Neural cell (in vitro differentiated cells): Measurements from ENCODE around the gene CNPPD1. TPM values are rescaled to one million over a fixed set of nuclear protein-coding genes. Genes with fewer than 3 reads are reported as not detected.

ENCODE experiments used
- H2AFZ ChIP-seq: fragments of 200-600, 300-800 bp; sonication (generic), shearing (Covaris generic); 2 replicates; pipeline ENCODE4 v1.6.0; 2014; ENCODE audit warnings: low read depth, mild to moderate bottlenecking, antibody characterized with exemption, low read length, moderate library complexity
- H3F3A ChIP-seq: fragments of 200-600 bp; shearing (Covaris generic); 2 replicates; pipeline ENCODE4 v1.6.1; 2016; ENCODE audit warnings: mild to moderate bottlenecking, moderate library complexity, mixed read lengths, antibody characterized with exemption, low read length; ENCODE audit not compliant: insufficient read depth, poor library complexity, severe bottlenecking
- H3K27ac ChIP-seq: fragments of 200-600, 300-800 bp; sonication (generic), shearing (Covaris generic); 2 replicates; pipeline ENCODE4 v1.5.1; 2014; ENCODE audit warnings: mild to moderate bottlenecking, low read length, moderate library complexity
- H3K27me3 ChIP-seq: fragments of 300-800, 200-600 bp; sonication (generic), shearing (Covaris generic); 2 replicates; pipeline ENCODE4 v1.6.0; 2014; ENCODE audit warnings: mild to moderate bottlenecking, low read depth, low read length, moderate library complexity; ENCODE audit not compliant: insufficient read depth
- H3K36me3 ChIP-seq: fragments of 300-800, 200-600 bp; sonication (generic), shearing (Covaris generic); 2 replicates; pipeline ENCODE4 v1.5.1; 2014; ENCODE audit warnings: mild to moderate bottlenecking, antibody characterized with exemption, low read length, moderate library complexity; ENCODE audit not compliant: insufficient read depth
- H3K4me2 ChIP-seq: fragments of 300-800, 200-600 bp; sonication (generic), shearing (Covaris generic); 2 replicates; pipeline ENCODE4 v1.6.0; 2014; ENCODE audit warnings: mild to moderate bottlenecking, low read length
- H3K4me3 ChIP-seq: fragments of 300-800, 200-600 bp; sonication (generic), shearing (Covaris generic); 2 replicates; pipeline ENCODE4 v1.5.1; 2014; ENCODE audit warnings: mild to moderate bottlenecking, low read length, moderate library complexity
- H3K79me2 ChIP-seq: fragments of 200-600 bp; shearing (Covaris generic); replicated peaks from 2 replicates; pipeline ENCODE4 v1.6.0; 2014; ENCODE audit warnings: mild to moderate bottlenecking, low read length, moderate library complexity; ENCODE audit not compliant: insufficient read depth
- H3K9ac ChIP-seq: fragments of 300-800, 200-600 bp; sonication (generic), shearing (Covaris generic); 2 replicates; pipeline ENCODE4 v1.6.1; 2016; ENCODE audit warnings: mild to moderate bottlenecking, low read length, mixed read lengths
- H3K9me2 ChIP-seq: fragments of 200-600 bp; shearing (Covaris generic); 2 replicates; pipeline ENCODE4 v1.6.1; 2016; ENCODE audit warnings: mild to moderate bottlenecking, low read length, mixed read lengths; ENCODE audit not compliant: insufficient read depth
- H3K9me3 ChIP-seq: fragments of 200-600, 300-800 bp; sonication (generic), shearing (Covaris generic); 2 replicates; pipeline ENCODE4 v1.6.1; 2016; ENCODE audit warnings: mild to moderate bottlenecking, mixed run types, low read length, moderate library complexity, mixed read lengths
- H4K20me1 ChIP-seq: fragments of 200-600 bp; shearing (Covaris generic); 2 replicates; pipeline ENCODE4 v1.6.1; 2016; ENCODE audit warnings: mild to moderate bottlenecking, mixed run types; ENCODE audit not compliant: insufficient read depth
- EP300 ChIP-seq: fragments of 450-650 bp; conservative IDR thresholded peaks from 2 replicates; pipeline ENCODE4 v1.6.1; 2014; ENCODE audit warnings: antibody characterized with exemption, mild to moderate bottlenecking, moderate library complexity; ENCODE audit not compliant: poor library complexity, severe bottlenecking
- EZH2 ChIP-seq: fragments of 200-600, 300-800 bp; shearing (Covaris generic), sonication (generic); IDR thresholded peaks from 2 replicates; pipeline ENCODE4 v1.6.1; 2014; ENCODE audit warnings: antibody characterized with exemption, low read length, borderline replicate concordance, mild to moderate bottlenecking; ENCODE audit not compliant: insufficient read depth, poor library complexity, severe bottlenecking
- MXI1 ChIP-seq: fragments of 450-650 bp; conservative IDR thresholded peaks from 2 replicates; pipeline ENCODE4 v1.6.1; 2014; ENCODE audit warnings: antibody characterized with exemption, mild to moderate bottlenecking; ENCODE audit not compliant: poor library complexity, severe bottlenecking
- POLR2AphosphoS5 ChIP-seq: IDR thresholded peaks from 2 replicates; pipeline ENCODE4 v1.6.1; 2012
- RAD21 ChIP-seq: fragments of 450-650 bp; conservative IDR thresholded peaks from 2 replicates; pipeline ENCODE4 v1.6.1; 2014; ENCODE audit warnings: antibody characterized with exemption, mild to moderate bottlenecking, moderate library complexity
- SMC3 ChIP-seq: fragments of 450-650 bp; conservative IDR thresholded peaks from 2 replicates; pipeline ENCODE4 v1.6.1; 2014; ENCODE audit warnings: antibody characterized with exemption, mild to moderate bottlenecking, moderate library complexity; ENCODE audit not compliant: poor library complexity
- TAF1 ChIP-seq: IDR thresholded peaks from 2 replicates; pipeline ENCODE4 v1.6.1; 2012; ENCODE audit warnings: low read depth
- polyA plus RNA-seq: library from polyadenylated mRNA; depleted of rRNA; stranded (reverse); fragments of >200 nt; gene quantifications from 2 replicates; pipeline ENCODE4 v1.2.3, GENCODE V29; 2014
- TF ChIP-seq, protein P1 (sequence below): fragments of 450-650 bp; IDR thresholded peaks from 2 replicates; pipeline ENCODE4 v1.5.1; 2014; ENCODE audit warnings: antibody characterized with exemption, mild to moderate bottlenecking, moderate library complexity; ENCODE audit not compliant: poor library complexity, severe bottlenecking
- TF ChIP-seq, protein P2 (sequence below): IDR thresholded peaks from 2 replicates; pipeline ENCODE4 v1.6.1; 2012; ENCODE audit warnings: borderline replicate concordance

The CNPPD1 gene
- polyA plus RNA-seq, 1 donor from 2014 or later, result 89.1 TPM

- no peak overlapping the region for H3K4me3 ChIP-seq
- no peak overlapping the region for H3K27ac ChIP-seq
- no peaks in the 10 kb centered on the region for H3K79me2 ChIP-seq
- H3K9me3 ChIP-seq, result no peaks in the 10 kb centered on the region
- no peak overlapping the region for H3K4me2 ChIP-seq
- TF ChIP-seq SMC3 (no peak), POLR2AphosphoS5 (no peak), MXI1 (no peak), RAD21 (no peak), EZH2 (no peak), EP300 (no peak), TAF1 (no peak)
- TF ChIP-seq, protein P1, sequence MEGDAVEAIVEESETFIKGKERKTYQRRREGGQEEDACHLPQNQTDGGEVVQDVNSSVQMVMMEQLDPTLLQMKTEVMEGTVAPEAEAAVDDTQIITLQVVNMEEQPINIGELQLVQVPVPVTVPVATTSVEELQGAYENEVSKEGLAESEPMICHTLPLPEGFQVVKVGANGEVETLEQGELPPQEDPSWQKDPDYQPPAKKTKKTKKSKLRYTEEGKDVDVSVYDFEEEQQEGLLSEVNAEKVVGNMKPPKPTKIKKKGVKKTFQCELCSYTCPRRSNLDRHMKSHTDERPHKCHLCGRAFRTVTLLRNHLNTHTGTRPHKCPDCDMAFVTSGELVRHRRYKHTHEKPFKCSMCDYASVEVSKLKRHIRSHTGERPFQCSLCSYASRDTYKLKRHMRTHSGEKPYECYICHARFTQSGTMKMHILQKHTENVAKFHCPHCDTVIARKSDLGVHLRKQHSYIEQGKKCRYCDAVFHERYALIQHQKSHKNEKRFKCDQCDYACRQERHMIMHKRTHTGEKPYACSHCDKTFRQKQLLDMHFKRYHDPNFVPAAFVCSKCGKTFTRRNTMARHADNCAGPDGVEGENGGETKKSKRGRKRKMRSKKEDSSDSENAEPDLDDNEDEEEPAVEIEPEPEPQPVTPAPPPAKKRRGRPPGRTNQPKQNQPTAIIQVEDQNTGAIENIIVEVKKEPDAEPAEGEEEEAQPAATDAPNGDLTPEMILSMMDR, result no peak
- TF ChIP-seq, protein P2, sequence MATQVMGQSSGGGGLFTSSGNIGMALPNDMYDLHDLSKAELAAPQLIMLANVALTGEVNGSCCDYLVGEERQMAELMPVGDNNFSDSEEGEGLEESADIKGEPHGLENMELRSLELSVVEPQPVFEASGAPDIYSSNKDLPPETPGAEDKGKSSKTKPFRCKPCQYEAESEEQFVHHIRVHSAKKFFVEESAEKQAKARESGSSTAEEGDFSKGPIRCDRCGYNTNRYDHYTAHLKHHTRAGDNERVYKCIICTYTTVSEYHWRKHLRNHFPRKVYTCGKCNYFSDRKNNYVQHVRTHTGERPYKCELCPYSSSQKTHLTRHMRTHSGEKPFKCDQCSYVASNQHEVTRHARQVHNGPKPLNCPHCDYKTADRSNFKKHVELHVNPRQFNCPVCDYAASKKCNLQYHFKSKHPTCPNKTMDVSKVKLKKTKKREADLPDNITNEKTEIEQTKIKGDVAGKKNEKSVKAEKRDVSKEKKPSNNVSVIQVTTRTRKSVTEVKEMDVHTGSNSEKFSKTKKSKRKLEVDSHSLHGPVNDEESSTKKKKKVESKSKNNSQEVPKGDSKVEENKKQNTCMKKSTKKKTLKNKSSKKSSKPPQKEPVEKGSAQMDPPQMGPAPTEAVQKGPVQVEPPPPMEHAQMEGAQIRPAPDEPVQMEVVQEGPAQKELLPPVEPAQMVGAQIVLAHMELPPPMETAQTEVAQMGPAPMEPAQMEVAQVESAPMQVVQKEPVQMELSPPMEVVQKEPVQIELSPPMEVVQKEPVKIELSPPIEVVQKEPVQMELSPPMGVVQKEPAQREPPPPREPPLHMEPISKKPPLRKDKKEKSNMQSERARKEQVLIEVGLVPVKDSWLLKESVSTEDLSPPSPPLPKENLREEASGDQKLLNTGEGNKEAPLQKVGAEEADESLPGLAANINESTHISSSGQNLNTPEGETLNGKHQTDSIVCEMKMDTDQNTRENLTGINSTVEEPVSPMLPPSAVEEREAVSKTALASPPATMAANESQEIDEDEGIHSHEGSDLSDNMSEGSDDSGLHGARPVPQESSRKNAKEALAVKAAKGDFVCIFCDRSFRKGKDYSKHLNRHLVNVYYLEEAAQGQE, result no peak
- no peaks in the 10 kb centered on the region for H3K36me3 ChIP-seq
- H2AFZ ChIP-seq, result no peak overlapping the region
- no peaks in the 10 kb centered on the region for H4K20me1 ChIP-seq
- no peak overlapping the region for H3K9ac ChIP-seq
- no peaks in the 10 kb centered on the region for H3F3A ChIP-seq
- no peaks in the 10 kb centered on the region for H3K27me3 ChIP-seq
- no peaks in the 10 kb centered on the region for H3K9me2 ChIP-seq
These were observed 42.7 kb downstream of the CNPPD1 start for GRCh38 chr2:219133976-219134375.

DNA sequence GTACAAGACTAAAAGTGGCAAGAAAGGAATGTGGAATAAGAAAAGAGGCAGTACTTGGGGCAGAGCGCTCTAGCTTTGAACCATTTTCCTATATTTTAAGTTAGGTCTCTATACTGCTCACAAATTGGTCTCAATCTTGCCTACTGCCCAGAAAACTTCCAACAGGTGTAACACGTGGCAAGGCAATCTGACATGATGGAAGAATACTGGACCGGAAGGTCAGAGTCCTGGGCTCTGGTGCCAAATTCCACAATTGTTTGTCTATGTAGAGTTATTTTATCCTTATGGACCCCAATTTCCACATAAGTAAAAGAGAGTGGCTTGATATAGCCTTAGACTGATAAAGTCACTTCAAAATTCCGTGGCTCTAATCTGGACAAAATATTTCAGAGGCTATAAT, 45.0 kb downstream of the CNPPD1 start:
- Histone ChIP-seq H4K20me1 (no peaks in the 10 kb centered on the region), H2AFZ (no peak overlapping the region), H3K9me3 (no peaks in the 10 kb centered on the region), H3K9ac (no peak overlapping the region), H3K4me2 (no peak overlapping the region), H3K4me3 (no peak overlapping the region), H3K9me2 (no peaks in the 10 kb centered on the region), H3K79me2 (no peaks in the 10 kb centered on the region), H3K27ac (no peak overlapping the region), H3K36me3 (no peaks in the 10 kb centered on the region), H3F3A (no peaks in the 10 kb centered on the region), H3K27me3 (no peaks in the 10 kb centered on the region)
- TF ChIP-seq SMC3, result no peak
- no peak for TF ChIP-seq EP300
- TF ChIP-seq TAF1, result no peak
- no peak for TF ChIP-seq RAD21
- no peak for TF ChIP-seq POLR2AphosphoS5
- TF ChIP-seq, protein P2, result no peak
- no peak for TF ChIP-seq EZH2
